Spinal cord (tissue), 10 donors: ENCODE data around the gene ZACN. TPM values are rescaled to one million over a fixed set of nuclear protein-coding genes. Genes with fewer than 3 reads are reported as not detected.

Experiments
- DNase-seq, 6 donors: peaks; one replicate each; pipeline versions ENCODE4 v3.0.0 to v3.0.0-alpha.2; 2013 to 2015; ENCODE audit warnings: low spot score in 6 of 6, low read depth in 4 of 6
- H3K27ac ChIP-seq: one replicate; pipeline ENCODE4 v1.5.1; 2013; ENCODE audit warnings: low read depth, low read length, control low read depth
- H3K27me3 ChIP-seq: one replicate; pipeline ENCODE4 v1.6.1; 2013; ENCODE audit warnings: low read length; ENCODE audit not compliant: control insufficient read depth, insufficient read depth
- H3K36me3 ChIP-seq: one replicate; pipeline ENCODE4 v1.6.1; 2013; ENCODE audit warnings: low read length; ENCODE audit not compliant: control insufficient read depth, insufficient read depth
- H3K4me1 ChIP-seq: one replicate; pipeline ENCODE4 v1.6.1; 2013; ENCODE audit warnings: low read length; ENCODE audit not compliant: control insufficient read depth, insufficient read depth
- H3K4me3 ChIP-seq: one replicate; pipeline ENCODE4 v1.5.1; 2013; ENCODE audit warnings: low read depth, low read length, control low read depth
- H3K9me3 ChIP-seq: one replicate; pipeline ENCODE4 v1.6.1; 2013; ENCODE audit warnings: low read length; ENCODE audit not compliant: control insufficient read depth, insufficient read depth
- WGBS: methylation state at CpG from one replicate; pipeline ENCODE4 v1.1.5; 2013; ENCODE audit warnings: missing lambda C conversion rate; ENCODE audit not compliant: insufficient coverage; 5-methylcytosine and 5-hydroxymethylcytosine counted together
- polyA plus RNA-seq, 2 donors: library from polyadenylated mRNA; unstranded; fragments of 120-200 nt; gene quantifications; one replicate each; pipeline ENCODE4 v1.2.1, GENCODE V29; 2013; ENCODE audit not compliant: insufficient read length in 2 of 2
- total RNA-seq, 2 donors: library from RNA; depleted of rRNA in 1 of 2; stranded (reverse); fragments of 120-200 nt in 1 of 2; fragments of >200 nt in 1 of 2; gene quantifications; one replicate each; pipeline versions ENCODE4 v1.2.3 to v1.2.4, GENCODE V29; 2013 to 2014
- donor health status: healthy.

The ZACN gene
- total and polyA plus RNA-seq, 4 donors, result 49.6 to 59.0 TPM; not detected in 2

- H3K27me3 ChIP-seq, result peaks cover 41% of the 10 kb centered on the region
- H3K4me3 ChIP-seq, result no peak overlapping the region
- H3K9me3 ChIP-seq, result no peaks in the 10 kb centered on the region
- DNase-seq, result peak in 1 of 6 donors; percentile 18
- peaks cover 49% of the 10 kb centered on the region for H3K4me1 ChIP-seq
- H3K36me3 ChIP-seq, result peaks cover 47% of the 10 kb centered on the region
- no peak overlapping the region for H3K27ac ChIP-seq
- 70% methylated on average over 2 of the region's 6 CpGs for WGBS
Measured at GRCh38 chr17:76080768-76081287, 1.8 kb downstream of the ZACN start.

- H3K27me3 ChIP-seq, result peaks cover 34% of the 10 kb centered on the region
- no peak overlapping the region for H3K27ac ChIP-seq
- H3K36me3 ChIP-seq, result peaks cover 54% of the 10 kb centered on the region
- H3K4me3 ChIP-seq, result no peak overlapping the region
- no peaks in the 10 kb centered on the region for H3K9me3 ChIP-seq
- 81% methylated on average over 24 of the region's 27 CpGs for WGBS
- H3K4me1 ChIP-seq, result peaks cover 42% of the 10 kb centered on the region
- DNase-seq, result no peak
Measured at GRCh38 chr17:76081295-76082210, 2.6 kb downstream of the ZACN start.

- peaks cover 65% of the 10 kb centered on the region for H3K36me3 ChIP-seq
- WGBS, result 68% methylated on average over 15 of the region's 20 CpGs
- H3K27me3 ChIP-seq, result peaks cover 23% of the 10 kb centered on the region
- no peak overlapping the region for H3K27ac ChIP-seq
- no peaks in the 10 kb centered on the region for H3K9me3 ChIP-seq
- peak in 2 of 6 donors; percentile 53 to 56 for DNase-seq
- H3K4me3 ChIP-seq, result no peak overlapping the region
- H3K4me1 ChIP-seq, result peaks cover 33% of the 10 kb centered on the region
Measured at GRCh38 chr17:76082326-76083251, 3.6 kb downstream of the ZACN start.

DNA sequence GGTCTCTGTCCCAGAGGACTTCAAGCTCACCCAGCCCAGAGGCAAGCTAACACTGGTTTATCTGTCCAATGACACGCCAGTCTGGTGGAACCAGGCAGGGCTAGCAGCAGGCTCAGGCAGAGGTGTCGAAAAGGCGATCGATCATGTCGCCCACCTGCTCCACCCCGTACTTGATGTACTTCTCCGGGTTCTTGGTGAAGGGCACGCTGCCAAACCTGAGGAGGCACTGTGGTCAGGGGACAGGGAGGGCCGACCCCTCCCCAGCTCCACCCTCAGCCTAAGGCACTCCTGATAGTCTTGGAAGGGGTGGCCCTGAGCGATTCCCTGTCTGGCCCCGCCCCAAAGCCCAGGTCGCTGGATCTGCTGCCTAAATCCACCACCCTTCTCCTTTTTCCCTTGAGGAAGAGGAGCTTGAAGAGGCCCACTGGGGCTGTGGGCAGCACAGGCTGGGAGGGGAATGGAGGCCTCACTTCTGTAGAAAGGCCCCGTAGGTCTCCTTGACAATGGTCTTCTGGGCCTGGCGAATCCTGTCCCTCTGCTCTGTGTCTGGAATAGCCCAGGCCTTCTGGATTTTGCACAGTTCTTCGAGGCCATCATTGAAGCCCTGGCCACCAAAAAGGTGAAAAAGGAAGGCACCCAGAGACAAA lies 4.7 kb downstream of the ZACN start:
- 84% methylated on average over 11 of the region's 15 CpGs for WGBS
- Histone ChIP-seq H3K27ac (no peak overlapping the region), H3K36me3 (peaks cover 75% of the 10 kb centered on the region), H3K9me3 (no peaks in the 10 kb centered on the region), H3K4me1 (peaks cover 33% of the 10 kb centered on the region), H3K4me3 (no peak overlapping the region), H3K27me3 (peaks cover 14% of the 10 kb centered on the region)
- DNase-seq, result no peak

- WGBS, result 85% methylated on average over 10 of the region's 17 CpGs
- H3K4me3 ChIP-seq, result no peak overlapping the region
- H3K9me3 ChIP-seq, result no peaks in the 10 kb centered on the region
- H3K27ac ChIP-seq, result no peak overlapping the region
- DNase-seq, result no peak
- peaks cover 91% of the 10 kb centered on the region for H3K36me3 ChIP-seq
- peaks cover 22% of the 10 kb centered on the region for H3K4me1 ChIP-seq
- H3K27me3 ChIP-seq, result peaks cover 3% of the 10 kb centered on the region
Measured at GRCh38 chr17:76085066-76085730, 6.2 kb downstream of the ZACN start.

GRCh38 chr17:76085731-76086366 lies 6.9 kb downstream of the ZACN start:
- peaks cover 20% of the 10 kb centered on the region for H3K4me1 ChIP-seq

GRCh38 chr17:76086384-76086783 lies 7.4 kb downstream of the ZACN start:
- H3K4me1 ChIP-seq, result peaks cover 25% of the 10 kb centered on the region
- H3K36me3 ChIP-seq, result peaks cover 100% of the 10 kb centered on the region
- no peak for DNase-seq
- H3K27me3 ChIP-seq, result no peaks in the 10 kb centered on the region
- H3K9me3 ChIP-seq, result no peaks in the 10 kb centered on the region
- no peak overlapping the region for H3K4me3 ChIP-seq
- no peak overlapping the region for H3K27ac ChIP-seq
- 100% methylated on average over 5 of the region's 9 CpGs for WGBS

More at GRCh38 chr17:76085731-76086366, 6.9 kb downstream of the ZACN start:
- H3K36me3 ChIP-seq, result peaks cover 97% of the 10 kb centered on the region
- no peak for DNase-seq
- no peak overlapping the region for H3K27ac ChIP-seq
- no peaks in the 10 kb centered on the region for H3K9me3 ChIP-seq
- 96% methylated on average over 13 of the region's 13 CpGs for WGBS
- H3K27me3 ChIP-seq, result no peaks in the 10 kb centered on the region
- no peak overlapping the region for H3K4me3 ChIP-seq

DNA sequence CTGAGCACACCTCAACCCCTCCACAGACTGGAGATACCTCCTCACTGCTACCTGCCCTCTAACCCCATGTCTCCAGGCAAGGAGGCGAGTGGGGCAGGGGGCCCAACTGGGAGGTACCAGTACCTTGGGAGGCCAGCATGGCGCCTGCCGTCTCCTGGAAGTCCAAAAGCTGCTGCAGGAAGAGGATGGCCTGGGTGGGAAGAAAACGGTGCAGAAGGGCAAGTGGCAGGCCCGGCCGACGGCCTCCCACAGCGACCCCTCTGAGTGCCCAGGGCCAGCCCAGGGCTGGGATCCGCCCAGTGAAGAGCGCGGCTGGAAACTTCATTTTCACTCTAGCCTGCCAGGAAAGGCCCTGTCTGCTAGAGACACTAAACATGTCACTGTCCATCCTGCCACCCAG lies 8.5 kb downstream of the ZACN start:
- H3K9me3 ChIP-seq, result no peaks in the 10 kb centered on the region
- no peak overlapping the region for H3K4me3 ChIP-seq
- H3K4me1 ChIP-seq, result peaks cover 33% of the 10 kb centered on the region
- no peak for DNase-seq
- no peaks in the 10 kb centered on the region for H3K27me3 ChIP-seq
- 90% methylated on average over 10 of the region's 11 CpGs for WGBS
- peaks cover 100% of the 10 kb centered on the region for H3K36me3 ChIP-seq
- H3K27ac ChIP-seq, result no peak overlapping the region
